Measurements from ENCODE around the gene RASAL2. TPM values are rescaled to one million over a fixed set of nuclear protein-coding genes. Genes with fewer than 3 reads are reported as not detected.
A peak's percentile ranks its signal among the peaks of the same experiment; 100 is the strongest.

RASAL2 gene
- total RNA-seq, 1 experiment from 2014 or later: 25.7 TPM

DNA sequence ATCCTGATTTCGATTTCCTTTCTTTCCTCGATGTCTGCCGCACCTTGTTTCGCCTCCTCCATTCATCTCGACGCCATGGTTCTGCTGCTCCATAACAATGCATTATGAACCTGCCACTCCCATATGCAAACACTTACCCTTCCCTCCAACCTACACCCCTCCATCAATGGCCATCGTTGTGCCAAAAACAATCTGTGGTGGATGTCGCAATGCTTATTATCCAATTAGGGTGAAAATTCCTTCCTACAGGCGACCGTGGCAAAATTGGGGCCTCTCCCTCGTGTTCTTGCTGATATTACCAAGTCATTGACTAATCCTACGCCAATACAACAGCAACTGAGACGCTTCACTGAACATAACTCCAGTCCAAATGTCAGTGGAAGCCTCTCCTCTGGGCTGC is 362.6 kb downstream of the RASAL2 start:
- no peak for DNase-seq
- Histone ChIP-seq H3K36me3 (replicated peaks; ENCODE audit: control insufficient read depth, insufficient read depth, low read length) (peaks cover 8% of the 10 kb centered on the region), H3K27me3 (ENCODE audit: control insufficient read depth, insufficient read depth, low read length) (no peaks in the 10 kb centered on the region), H3K4me3 (ENCODE audit: insufficient read depth, low read depth, low read length) (no peak overlapping the region)

GRCh38 chr1:178457651-178458050 is 363.7 kb downstream of the RASAL2 start:
- peaks cover 4% of the 10 kb centered on the region for H3K36me3 ChIP-seq (replicated peaks; ENCODE audit: control insufficient read depth, insufficient read depth, low read length)
- H3K4me3 ChIP-seq (ENCODE audit: insufficient read depth, low read depth, low read length): no peak overlapping the region
- H3K27me3 ChIP-seq (ENCODE audit: control insufficient read depth, insufficient read depth, low read length): no peaks in the 10 kb centered on the region
- DNase-seq: no peak

- H3K36me3 ChIP-seq (replicated peaks; ENCODE audit: control insufficient read depth, insufficient read depth, low read length): peaks cover 4% of the 10 kb centered on the region
- DNase-seq: no peak
- H3K27me3 ChIP-seq (ENCODE audit: control insufficient read depth, insufficient read depth, low read length): no peaks in the 10 kb centered on the region
- no peak overlapping the region for H3K4me3 ChIP-seq (ENCODE audit: insufficient read depth, low read depth, low read length)
Measured at GRCh38 chr1:178458203-178458602, 364.3 kb downstream of the RASAL2 start.

DNA sequence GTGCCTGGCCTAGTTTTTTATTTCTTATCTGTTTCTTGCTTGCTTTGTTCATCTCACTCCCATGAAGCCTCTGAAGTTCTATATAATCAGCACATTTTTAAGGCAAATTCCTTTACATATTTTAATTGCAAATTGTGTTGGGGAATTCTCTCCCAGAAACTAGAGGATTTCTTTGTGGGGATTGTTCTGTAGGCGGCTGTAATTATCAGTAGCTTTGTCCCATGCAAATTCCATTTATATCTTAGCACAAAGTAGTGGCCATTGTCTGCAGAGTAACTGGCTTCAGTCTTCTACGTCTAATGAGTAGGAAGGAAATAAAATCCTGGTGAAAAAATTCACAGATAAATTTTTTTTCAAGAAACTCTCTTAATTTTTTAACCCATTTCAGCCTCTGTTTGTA is 367.2 kb downstream of the RASAL2 start:
- peaks cover 9% of the 10 kb centered on the region for H3K36me3 ChIP-seq (replicated peaks; ENCODE audit: control insufficient read depth, insufficient read depth, low read length)
- H3K4me3 ChIP-seq (ENCODE audit: insufficient read depth, low read depth, low read length): no peak overlapping the region
- DNase-seq: no peak
- no peaks in the 10 kb centered on the region for H3K27me3 ChIP-seq (ENCODE audit: control insufficient read depth, insufficient read depth, low read length)

DNA sequence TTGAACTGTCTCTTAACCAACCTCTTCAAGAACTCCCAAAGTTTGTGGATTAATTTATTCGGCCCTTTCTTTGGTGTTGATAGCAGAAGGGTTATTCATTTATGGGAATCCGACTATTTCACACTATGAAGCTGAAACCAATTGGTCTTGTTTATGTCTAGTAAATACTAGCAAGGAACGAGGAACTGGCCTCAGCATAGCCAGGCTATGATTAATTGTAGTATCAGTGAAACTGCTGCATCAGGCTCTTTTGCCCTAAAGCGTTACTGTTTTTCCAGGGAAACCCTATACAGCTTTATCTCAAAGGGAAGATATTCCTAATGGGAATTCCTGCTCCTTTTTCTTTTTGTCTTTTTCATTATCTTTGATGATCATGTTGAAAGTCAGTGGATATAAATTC is 367.8 kb downstream of the RASAL2 start:
- DNase-seq: no peak
- H3K36me3 ChIP-seq (replicated peaks; ENCODE audit: control insufficient read depth, insufficient read depth, low read length): peaks cover 12% of the 10 kb centered on the region
- no peaks in the 10 kb centered on the region for H3K27me3 ChIP-seq (ENCODE audit: control insufficient read depth, insufficient read depth, low read length)
- H3K4me3 ChIP-seq (ENCODE audit: insufficient read depth, low read depth, low read length): no peak overlapping the region

GRCh38 chr1:178464141-178464540 is 370.2 kb downstream of the RASAL2 start:
- Histone ChIP-seq H3K4me3 (ENCODE audit: insufficient read depth, low read depth, low read length) (no peak overlapping the region), H3K36me3 (replicated peaks; ENCODE audit: control insufficient read depth, insufficient read depth, low read length) (peaks cover 15% of the 10 kb centered on the region), H3K27me3 (ENCODE audit: control insufficient read depth, insufficient read depth, low read length) (no peaks in the 10 kb centered on the region)
- no peak for DNase-seq

DNA sequence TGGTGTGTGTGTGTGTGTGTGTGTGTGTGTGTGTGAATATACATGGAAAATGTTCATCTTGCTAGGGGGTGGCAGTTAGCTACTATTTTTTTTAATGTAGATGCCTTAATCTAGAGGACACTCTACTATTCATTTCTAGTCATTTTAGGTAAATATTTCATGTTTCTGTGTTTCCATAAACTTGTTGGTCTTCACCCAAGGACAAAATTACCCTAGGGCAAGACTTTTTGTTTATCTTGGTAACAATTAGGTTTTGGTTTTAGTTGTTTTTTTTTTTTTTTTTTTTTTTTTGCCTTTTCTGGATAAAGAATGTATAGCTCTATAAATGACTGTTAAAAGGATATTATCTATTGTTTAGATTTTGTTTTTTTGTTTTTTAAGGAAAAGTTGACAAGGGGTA is 370.7 kb downstream of the RASAL2 start:
- no peak for DNase-seq
- Histone ChIP-seq H3K36me3 (replicated peaks; ENCODE audit: control insufficient read depth, insufficient read depth, low read length) (peaks cover 15% of the 10 kb centered on the region), H3K27me3 (ENCODE audit: control insufficient read depth, insufficient read depth, low read length) (no peaks in the 10 kb centered on the region), H3K4me3 (ENCODE audit: insufficient read depth, low read depth, low read length) (no peak overlapping the region)

- Histone ChIP-seq H3K36me3 (replicated peaks; ENCODE audit: control insufficient read depth, insufficient read depth, low read length) (peaks cover 15% of the 10 kb centered on the region), H3K4me3 (ENCODE audit: insufficient read depth, low read depth, low read length) (no peak overlapping the region), H3K27me3 (ENCODE audit: control insufficient read depth, insufficient read depth, low read length) (no peaks in the 10 kb centered on the region)
- no peak for DNase-seq
Measured at GRCh38 chr1:178465011-178465410, 371.1 kb downstream of the RASAL2 start.

DNA sequence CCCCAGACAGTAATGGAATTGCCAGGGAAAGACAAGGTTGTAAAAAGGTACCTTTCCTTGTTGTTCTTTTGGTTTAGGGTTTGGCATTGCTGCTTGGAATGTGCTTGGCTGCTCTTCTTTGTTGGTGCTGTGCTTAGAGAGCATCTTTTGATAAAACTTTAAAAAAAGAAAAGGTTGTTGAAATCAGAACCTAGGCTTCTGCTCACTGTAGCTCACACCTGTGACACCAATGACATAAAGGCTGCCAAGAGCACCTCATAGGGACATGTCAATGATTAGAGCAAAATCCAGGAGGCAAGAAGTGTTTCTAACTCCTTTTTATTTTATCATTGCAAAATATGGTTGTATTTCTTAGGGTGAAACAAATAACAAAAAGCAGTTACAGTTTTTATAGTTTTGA is 373.9 kb downstream of the RASAL2 start:
- DNase-seq: no peak
- Histone ChIP-seq H3K27me3 (ENCODE audit: control insufficient read depth, insufficient read depth, low read length) (no peaks in the 10 kb centered on the region), H3K4me3 (ENCODE audit: insufficient read depth, low read depth, low read length) (no peak overlapping the region), H3K36me3 (replicated peaks; ENCODE audit: control insufficient read depth, insufficient read depth, low read length) (peaks cover 15% of the 10 kb centered on the region)

GRCh38 chr1:178470411-178470960 is 376.6 kb downstream of the RASAL2 start:
- Histone ChIP-seq H3K27me3 (ENCODE audit: control insufficient read depth, insufficient read depth, low read length) (no peaks in the 10 kb centered on the region), H3K4me3 (ENCODE audit: insufficient read depth, low read depth, low read length) (no peak overlapping the region), H3K36me3 (replicated peaks; ENCODE audit: control insufficient read depth, insufficient read depth, low read length) (peaks cover 19% of the 10 kb centered on the region)
- no peak for DNase-seq

- no peaks in the 10 kb centered on the region for H3K27me3 ChIP-seq (ENCODE audit: control insufficient read depth, insufficient read depth, low read length)
- H3K36me3 ChIP-seq (replicated peaks; ENCODE audit: control insufficient read depth, insufficient read depth, low read length): peaks cover 8% of the 10 kb centered on the region
- DNase-seq: no peak
- no peak overlapping the region for H3K4me3 ChIP-seq (ENCODE audit: insufficient read depth, low read depth, low read length)
Measured at GRCh38 chr1:178472531-178472930, 378.6 kb downstream of the RASAL2 start.

DNA sequence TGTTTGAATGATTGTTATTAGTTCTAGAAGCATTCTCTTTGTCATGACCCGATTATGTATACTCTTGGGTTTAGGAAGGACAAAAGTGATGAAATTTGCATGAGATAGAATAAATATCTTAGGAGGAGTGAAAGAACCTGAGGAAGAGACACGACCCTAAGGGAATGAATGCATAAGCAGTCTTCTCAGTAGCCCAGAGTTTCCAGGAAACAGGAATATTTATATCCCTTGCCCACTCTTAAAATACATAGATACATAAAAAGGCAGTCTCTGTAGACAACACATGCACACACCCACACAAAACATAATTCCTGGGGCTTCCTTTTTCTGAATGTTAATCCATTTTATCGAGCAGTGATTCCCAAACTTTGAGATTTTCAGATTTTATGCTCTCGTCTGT is 383.5 kb downstream of the RASAL2 start:
- no peak for DNase-seq
- Histone ChIP-seq H3K4me3 (ENCODE audit: insufficient read depth, low read depth, low read length) (no peak overlapping the region), H3K27me3 (ENCODE audit: control insufficient read depth, insufficient read depth, low read length) (no peaks in the 10 kb centered on the region), H3K36me3 (replicated peaks; ENCODE audit: control insufficient read depth, insufficient read depth, low read length) (peaks cover 8% of the 10 kb centered on the region)

DNA sequence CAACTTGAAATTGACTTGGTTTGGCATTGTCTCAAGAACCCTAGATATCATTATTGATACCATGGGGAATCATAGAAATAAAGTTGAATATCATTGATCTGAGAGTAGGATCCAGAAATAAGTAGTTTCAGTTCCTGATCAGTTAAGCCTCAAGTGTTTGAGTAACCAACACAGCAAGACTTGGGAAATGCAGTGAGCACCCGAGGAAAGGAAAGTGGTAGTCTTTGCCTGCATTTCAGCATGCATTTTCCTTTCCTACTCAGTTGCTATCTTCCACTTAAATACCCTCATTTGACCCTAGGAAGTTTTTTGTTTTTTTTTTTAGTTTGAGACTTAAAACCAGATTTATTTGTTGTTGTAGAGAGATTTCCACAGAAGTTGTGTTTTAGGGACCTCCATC is 383.9 kb downstream of the RASAL2 start:
- Histone ChIP-seq H3K36me3 (replicated peaks; ENCODE audit: control insufficient read depth, insufficient read depth, low read length) (peaks cover 8% of the 10 kb centered on the region), H3K4me3 (ENCODE audit: insufficient read depth, low read depth, low read length) (no peak overlapping the region), H3K27me3 (ENCODE audit: control insufficient read depth, insufficient read depth, low read length) (no peaks in the 10 kb centered on the region)
- DNase-seq: no peak

GRCh38 chr1:178483251-178483957 is 389.5 kb downstream of the RASAL2 start:
- DNase-seq: peak; percentile 33
- Histone ChIP-seq H3K27me3 (ENCODE audit: control insufficient read depth, insufficient read depth, low read length) (no peaks in the 10 kb centered on the region), H3K36me3 (replicated peaks; ENCODE audit: control insufficient read depth, insufficient read depth, low read length) (peaks cover 1% of the 10 kb centered on the region), H3K4me3 (ENCODE audit: insufficient read depth, low read depth, low read length) (no peak overlapping the region)

DNA sequence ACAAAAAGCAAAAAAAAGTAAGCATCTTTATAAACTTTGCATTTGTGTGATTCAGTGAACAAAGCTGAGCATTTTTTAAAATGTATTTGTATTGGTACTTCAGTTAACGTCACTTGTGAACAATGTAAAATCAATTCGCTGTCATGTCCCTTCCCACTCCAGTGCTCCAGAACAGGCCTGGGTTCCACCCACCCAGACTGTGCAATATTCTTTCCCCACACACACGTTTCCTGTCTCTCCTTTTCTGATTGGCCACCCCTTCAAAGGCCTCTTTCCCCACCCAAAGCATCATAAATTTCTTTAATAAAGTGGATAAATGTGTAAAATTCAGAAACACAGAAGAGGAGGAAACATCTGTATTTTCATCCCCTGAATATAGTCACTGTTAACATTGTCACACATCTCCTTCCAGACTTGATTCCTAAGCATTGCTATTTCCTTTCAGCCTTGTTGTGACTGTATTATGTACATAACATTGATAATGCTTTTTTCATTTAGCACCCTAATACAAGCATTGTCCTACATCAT is 390.9 kb downstream of the RASAL2 start:
- Histone ChIP-seq H3K4me3 (ENCODE audit: insufficient read depth, low read depth, low read length) (no peak overlapping the region), H3K36me3 (replicated peaks; ENCODE audit: control insufficient read depth, insufficient read depth, low read length) (peaks cover 1% of the 10 kb centered on the region), H3K27me3 (ENCODE audit: control insufficient read depth, insufficient read depth, low read length) (no peaks in the 10 kb centered on the region)
- DNase-seq: peak; percentile 13

Data from H7 (cell line).